GM12878 (cell line): ENCODE data around the gene OR6Y1. TPM values are rescaled to one million over a fixed set of nuclear protein-coding genes. Genes with fewer than 3 reads are reported as not detected.

Experiments used
- CHD4 ChIP-seq: fragments of 200-600 bp; sonication (generic); IDR thresholded peaks from 2 replicates; pipeline ENCODE4 v1.6.1; 2016; ENCODE audit warnings: mild to moderate bottlenecking
- CTCF ChIP-seq, 3 experiments: IDR thresholded peaks in 2 of 3; conservative IDR thresholded peaks in 1 of 3; 2 replicates each; pipeline ENCODE4 v1.5.1; 2011; ENCODE audit warnings: low read depth in 3 of 3, low read length in 3 of 3, mild to moderate bottlenecking in 3 of 3, control low read depth in 2 of 3, moderate library complexity in 2 of 3, inconsistent platforms in 1 of 3, mixed read lengths in 1 of 3; ENCODE audit not compliant: control insufficient read depth in 2 of 3, insufficient read depth in 1 of 3; ENCODE audit errors: extremely low read depth in 1 of 3
- EZH2 ChIP-seq: IDR thresholded peaks from 2 replicates; pipeline ENCODE4 v1.6.1; 2012; ENCODE audit warnings: low read depth, mild to moderate bottlenecking, control low read depth, inconsistent platforms, low read length, borderline replicate concordance; ENCODE audit not compliant: control insufficient read depth
- RAD21 ChIP-seq: IDR thresholded peaks from 2 replicates; pipeline ENCODE4 v1.6.1; 2011; ENCODE audit warnings: mild to moderate bottlenecking, low read depth, low read length, moderate library complexity; ENCODE audit not compliant: insufficient read depth
- RB1 ChIP-seq: fragments of 450-650 bp; formaldehyde crosslinking; IDR thresholded peaks from 2 replicates; pipeline ENCODE4 v1.6.1; 2017; ENCODE audit warnings: mild to moderate bottlenecking, borderline replicate concordance
- RBBP5 ChIP-seq: fragments of 200-600 bp; sonication (generic); conservative IDR thresholded peaks from 2 replicates; pipeline ENCODE4 v1.6.1; 2016
- RUNX3 ChIP-seq: IDR thresholded peaks from 2 replicates; pipeline ENCODE4 v1.6.1; 2012; ENCODE audit warnings: low read length, inconsistent platforms
- SKIL ChIP-seq: fragments of 450-650 bp; IDR thresholded peaks from 2 replicates; pipeline ENCODE4 v1.6.1; 2017; ENCODE audit warnings: mild to moderate bottlenecking, low read depth, inconsistent platforms; ENCODE audit not compliant: poor library complexity, severe bottlenecking
- SMC3 ChIP-seq: IDR thresholded peaks from 2 replicates; pipeline ENCODE4 v1.6.1; 2011; ENCODE audit warnings: low read length, improper control_type of control experiment, borderline replicate concordance
- SPI1 ChIP-seq: IDR thresholded peaks from 2 replicates; pipeline ENCODE4 v1.6.1; 2011; ENCODE audit warnings: low read depth, mild to moderate bottlenecking, low read length, moderate library complexity, borderline replicate concordance; ENCODE audit not compliant: insufficient read depth
- SUPT20H ChIP-seq: IDR thresholded peaks from 2 replicates; pipeline ENCODE4 v1.6.1; 2011; ENCODE audit warnings: low read depth, mild to moderate bottlenecking, low read length, moderate library complexity, borderline replicate concordance; ENCODE audit not compliant: control insufficient read depth
- ZSCAN29 ChIP-seq: fragments of 450-650 bp; IDR thresholded peaks from 2 replicates; pipeline ENCODE4 v1.6.1; 2017; ENCODE audit warnings: mild to moderate bottlenecking, moderate library complexity
- polyA plus RNA-seq, 11 experiments: library from polyadenylated mRNA; depleted of rRNA in 4 of 11; unstranded in 6 of 11; stranded (reverse) in 5 of 11; fragments of >200 nt; fragmentation: Nextera tagmentation in 4 of 11; fragmentation: Illumina TruSeq in 1 of 11; extraction: Ambion mirVana in 4 of 11; extraction: Trizol in 1 of 11; gene quantifications; 1 replicate in 1 of 11; 2 replicates in 10 of 11; pipeline versions ENCODE4 v1.2.1 to v1.2.3, GENCODE V29; 2011 to 2016; ENCODE audit warnings: inconsistent platforms in 2 of 11, missing spikeins in 2 of 11, low read depth in 1 of 11
- total RNA-seq, 4 experiments: library from RNA; depleted of rRNA in 3 of 4; stranded (reverse); fragments of >200 nt in 3 of 4; fragmentation: Illumina TruSeq in 1 of 4; extraction: Trizol in 1 of 4; gene quantifications; 2 replicates each; pipeline versions ENCODE4 v1.2.1 to v1.2.3, GENCODE V29; 2013 to 2021

The OR6Y1 gene
- total and polyA plus RNA-seq, 10 of the 15 experiments (the other 5 are each of a cell fraction or from before 2014, with no cell fraction given): not detected

GRCh38 chr1:158506369-158506987 lies 47.7 kb downstream of the OR6Y1 start (continued):
- TF ChIP-seq CTCF (IDR thresholded peaks at IDR 0.05 in 2 of 3, conservative IDR thresholded peaks at IDR 0.05 in 1 of 3; ENCODE audit: control insufficient read depth in 2 of 3, extremely low read depth in 1 of 3, insufficient read depth in 1 of 3, low read depth in 3 of 3, low read length in 3 of 3): peak; percentile 66 to 72 (median 67)
- TF ChIP-seq CHD4: no peak
- TF ChIP-seq SUPT20H: no peak
- no peak for TF ChIP-seq RBBP5
- TF ChIP-seq ZSCAN29: no peak
- TF ChIP-seq RAD21: peak; percentile 87
- TF ChIP-seq SKIL: no peak
- no peak for TF ChIP-seq SPI1
- no peak for TF ChIP-seq RB1
- TF ChIP-seq SMC3: peak; percentile 78
- no peak for TF ChIP-seq EZH2
- 0 out of 2 replicates have a peak, but pooled peaks have one; percentile 27 for TF ChIP-seq RUNX3
